Trophoblast cell (in vitro differentiated cells and primary cell): ENCODE data around the gene C10orf90.
A peak's percentile ranks its signal among the peaks of the same experiment; 100 is the strongest.

ENCODE experiments used
- DNase-seq, 2 donors: peaks; one replicate each; pipeline ENCODE4 v3.0.0-alpha.2; 2016
- H2AFZ ChIP-seq: 2 replicates; pipeline ENCODE4 v1.6.1; 2013; ENCODE audit warnings: low read length, moderate library complexity, mild to moderate bottlenecking; ENCODE audit not compliant: insufficient read depth, poor library complexity
- H2AK5ac ChIP-seq: 2 replicates; pipeline ENCODE4 v1.6.1; 2013; ENCODE audit warnings: mild to moderate bottlenecking, low read length
- H2BK120ac ChIP-seq: 2 replicates; pipeline ENCODE4 v1.6.1; 2013; ENCODE audit warnings: low read length, mild to moderate bottlenecking, moderate library complexity; ENCODE audit not compliant: insufficient read depth, poor library complexity
- H2BK12ac ChIP-seq: 2 replicates; pipeline ENCODE4 v1.6.1; 2013; ENCODE audit warnings: mild to moderate bottlenecking, low read length, moderate library complexity
- H2BK5ac ChIP-seq: 2 replicates; pipeline ENCODE4 v1.6.1; 2013; ENCODE audit warnings: low read length, low read depth, moderate library complexity, mild to moderate bottlenecking; ENCODE audit not compliant: poor library complexity
- H3K14ac ChIP-seq: 2 replicates; pipeline ENCODE4 v1.6.1; 2013; ENCODE audit warnings: mild to moderate bottlenecking, low read length
- H3K18ac ChIP-seq: 2 replicates; pipeline ENCODE4 v1.6.1; 2013; ENCODE audit warnings: mild to moderate bottlenecking, low read length
- H3K23ac ChIP-seq: 2 replicates; pipeline ENCODE4 v1.6.1; 2013; ENCODE audit warnings: low read length
- H3K27ac ChIP-seq: 2 replicates; pipeline ENCODE4 v1.5.1; 2013; ENCODE audit warnings: low read depth, mild to moderate bottlenecking, inconsistent platforms, low read length, moderate library complexity
- H3K27me3 ChIP-seq: 2 replicates; pipeline ENCODE4 v1.6.1; 2013; ENCODE audit warnings: inconsistent platforms, mild to moderate bottlenecking, low read length, moderate library complexity; ENCODE audit not compliant: insufficient read depth
- H3K36me3 ChIP-seq, 2 experiments: 1 replicate in 1 of 2; 2 replicates in 1 of 2; pipeline ENCODE4 v1.6.1; 2013; ENCODE audit warnings: low read length in 2 of 2, mild to moderate bottlenecking in 2 of 2, moderate library complexity in 1 of 2; ENCODE audit not compliant: insufficient read depth in 2 of 2, control insufficient read depth in 1 of 2
- H3K4ac ChIP-seq: 2 replicates; pipeline ENCODE4 v1.6.1; 2013; ENCODE audit warnings: low read depth, mild to moderate bottlenecking, low read length, moderate library complexity
- H3K4me1 ChIP-seq, 2 experiments: 1 replicate in 1 of 2; 2 replicates in 1 of 2; pipeline ENCODE4 v1.6.1; 2013; ENCODE audit warnings: low read length in 2 of 2, mild to moderate bottlenecking in 2 of 2, moderate library complexity in 1 of 2; ENCODE audit not compliant: insufficient read depth in 2 of 2, control insufficient read depth in 1 of 2
- H3K4me2 ChIP-seq: 2 replicates; pipeline ENCODE4 v1.6.1; 2013; ENCODE audit warnings: inconsistent platforms, mild to moderate bottlenecking, low read length, moderate library complexity
- H3K4me3 ChIP-seq: 2 replicates; pipeline ENCODE4 v1.5.1; 2013; ENCODE audit warnings: mild to moderate bottlenecking, low read depth, low read length, inconsistent platforms
- H3K79me1 ChIP-seq: one replicate; pipeline ENCODE4 v1.6.1; 2013; ENCODE audit warnings: low read length
- H3K79me2 ChIP-seq: 2 replicates; pipeline ENCODE4 v1.6.1; 2013; ENCODE audit warnings: low read length, mild to moderate bottlenecking; ENCODE audit not compliant: control insufficient read depth, insufficient read depth, poor library complexity
- H3K9ac ChIP-seq: 2 replicates; pipeline ENCODE4 v1.6.1; 2013; ENCODE audit warnings: mild to moderate bottlenecking, low read length
- H3K9me3 ChIP-seq: 2 replicates; pipeline ENCODE4 v1.6.1; 2013; ENCODE audit warnings: low read depth, mild to moderate bottlenecking, control low read depth, inconsistent platforms, low read length; ENCODE audit not compliant: insufficient read depth
- H4K12ac ChIP-seq: 2 replicates; pipeline ENCODE4 v1.6.1; 2013; ENCODE audit warnings: low read depth, mild to moderate bottlenecking, low read length, moderate library complexity
- H4K8ac ChIP-seq: 2 replicates; pipeline ENCODE4 v1.6.1; 2013; ENCODE audit warnings: low read depth, mild to moderate bottlenecking, low read length, moderate library complexity
- H4K91ac ChIP-seq: one replicate; pipeline ENCODE4 v1.6.1; 2013; ENCODE audit warnings: low read depth, mild to moderate bottlenecking, low read length, moderate library complexity
- WGBS: extraction: QIAGEN DNeasy Blood & Tissue Kit; methylation state at CpG from one replicate; pipeline ENCODE4 v1.1.7; 2013; ENCODE audit warnings: missing lambda C conversion rate; ENCODE audit not compliant: insufficient read length, insufficient coverage; ENCODE audit errors: extremely low coverage; 5-methylcytosine and 5-hydroxymethylcytosine counted together

Gene C10orf90

GRCh38 chr10:126586128-126586527, 84.4 kb downstream of the C10orf90 start:
- Histone ChIP-seq H4K8ac (no peak overlapping the region), H2BK12ac (no peak overlapping the region), H3K14ac (no peak overlapping the region), H3K36me3 (no peaks in the 10 kb centered on the region), H3K27me3 (no peaks in the 10 kb centered on the region), H3K23ac (no peak overlapping the region), H3K79me1 (no peaks in the 10 kb centered on the region), H3K4me1 (no peaks in the 10 kb centered on the region), H3K4me2 (no peak overlapping the region), H3K9ac (no peak overlapping the region), H3K9me3 (peaks cover 3% of the 10 kb centered on the region), H4K12ac (no peak overlapping the region), H2AK5ac (no peak overlapping the region), H2BK5ac (no peak overlapping the region), H3K27ac (no peak overlapping the region), H3K79me2 (no peaks in the 10 kb centered on the region), H2AFZ (no peak overlapping the region), H4K91ac (no peak overlapping the region), H3K18ac (no peak overlapping the region), H3K4me3 (no peak overlapping the region), H3K4ac (no peak overlapping the region), H2BK120ac (no peak overlapping the region)
- DNase-seq = no peak
- WGBS = no CpG with 5 or more reads among the region's 14 CpGs

- H3K4ac ChIP-seq = no peak overlapping the region
- no peak overlapping the region for H3K18ac ChIP-seq
- H3K14ac ChIP-seq = no peak overlapping the region
- no peaks in the 10 kb centered on the region for H3K27me3 ChIP-seq
- no peak overlapping the region for H3K4me2 ChIP-seq
- no peak overlapping the region for H2BK5ac ChIP-seq
- no peaks in the 10 kb centered on the region for H3K36me3 ChIP-seq
- no CpG with 5 or more reads among the region's 6 CpGs for WGBS
- H4K91ac ChIP-seq = no peak overlapping the region
- H2BK120ac ChIP-seq = no peak overlapping the region
- no peak overlapping the region for H4K12ac ChIP-seq
- no peak overlapping the region for H3K23ac ChIP-seq
- peaks cover 3% of the 10 kb centered on the region for H3K9me3 ChIP-seq
- no peak overlapping the region for H2BK12ac ChIP-seq
- no peak overlapping the region for H3K4me3 ChIP-seq
- no peak overlapping the region for H2AK5ac ChIP-seq
- no peak overlapping the region for H3K27ac ChIP-seq
- no peaks in the 10 kb centered on the region for H3K4me1 ChIP-seq
- H3K79me2 ChIP-seq = no peaks in the 10 kb centered on the region
- no peak overlapping the region for H4K8ac ChIP-seq
- no peak for DNase-seq
- no peaks in the 10 kb centered on the region for H3K79me1 ChIP-seq
- no peak overlapping the region for H3K9ac ChIP-seq
- no peak overlapping the region for H2AFZ ChIP-seq
Measured at GRCh38 chr10:126585249-126586017, 85.1 kb downstream of the C10orf90 start.

GRCh38 chr10:126584836-126585235, 85.7 kb downstream of the C10orf90 start:
- H3K27ac ChIP-seq = no peak overlapping the region
- H3K36me3 ChIP-seq = no peaks in the 10 kb centered on the region
- H2AFZ ChIP-seq = no peak overlapping the region
- no peak overlapping the region for H2BK12ac ChIP-seq
- no peak overlapping the region for H3K23ac ChIP-seq
- H4K91ac ChIP-seq = no peak overlapping the region
- no peak for DNase-seq
- H3K4me3 ChIP-seq = no peak overlapping the region
- no peak overlapping the region for H3K4ac ChIP-seq
- no peak overlapping the region for H3K4me2 ChIP-seq
- no peaks in the 10 kb centered on the region for H3K27me3 ChIP-seq
- peaks cover 3% of the 10 kb centered on the region for H3K9me3 ChIP-seq
- WGBS = no CpG with 5 or more reads among the region's 3 CpGs
- H2BK5ac ChIP-seq = no peak overlapping the region
- H3K79me1 ChIP-seq = no peaks in the 10 kb centered on the region
- H3K79me2 ChIP-seq = no peaks in the 10 kb centered on the region
- H3K4me1 ChIP-seq = no peaks in the 10 kb centered on the region
- H3K18ac ChIP-seq = no peak overlapping the region
- no peak overlapping the region for H3K14ac ChIP-seq
- H2BK120ac ChIP-seq = no peak overlapping the region
- H4K12ac ChIP-seq = no peak overlapping the region
- no peak overlapping the region for H2AK5ac ChIP-seq
- no peak overlapping the region for H4K8ac ChIP-seq
- H3K9ac ChIP-seq = peak overlapping the region; percentile 50

- no CpG with 5 or more reads among the region's 6 CpGs for WGBS
- no peak overlapping the region for H3K14ac ChIP-seq
- H2AFZ ChIP-seq = no peak overlapping the region
- no peak overlapping the region for H3K4ac ChIP-seq
- no peak overlapping the region for H3K27ac ChIP-seq
- H2AK5ac ChIP-seq = no peak overlapping the region
- no peak overlapping the region for H4K91ac ChIP-seq
- no peaks in the 10 kb centered on the region for H3K27me3 ChIP-seq
- H3K9me3 ChIP-seq = peaks cover 3% of the 10 kb centered on the region
- no peak overlapping the region for H3K4me3 ChIP-seq
- no peak overlapping the region for H3K9ac ChIP-seq
- H3K23ac ChIP-seq = no peak overlapping the region
- H3K4me2 ChIP-seq = no peak overlapping the region
- H2BK5ac ChIP-seq = no peak overlapping the region
- H3K4me1 ChIP-seq = no peaks in the 10 kb centered on the region
- no peaks in the 10 kb centered on the region for H3K36me3 ChIP-seq
- no peak for DNase-seq
- H4K8ac ChIP-seq = no peak overlapping the region
- no peak overlapping the region for H4K12ac ChIP-seq
- H2BK120ac ChIP-seq = no peak overlapping the region
- no peaks in the 10 kb centered on the region for H3K79me1 ChIP-seq
- no peaks in the 10 kb centered on the region for H3K79me2 ChIP-seq
- H2BK12ac ChIP-seq = no peak overlapping the region
- no peak overlapping the region for H3K18ac ChIP-seq
Measured at GRCh38 chr10:126583552-126584200, 86.8 kb downstream of the C10orf90 start.
